BJ (cell line): Measurements from ENCODE around the gene FOLR1. TPM values are rescaled to one million over a fixed set of nuclear protein-coding genes. Genes with fewer than 3 reads are reported as not detected.
A peak's percentile ranks its signal among the peaks of the same experiment; 100 is the strongest.
"Not testable (repeated sequence)": the region's sequence is repeated elsewhere in the genome, so short reads cannot be mapped to it uniquely, and the experiment has no call there.

Experiments
- CTCF ChIA-PET: fragments of 350-600 bp; formaldehyde crosslinking; extraction: SDS; loops from one replicate; lab custom pipeline; 2021; ENCODE audit warnings: antibody characterized with exemption, inconsistent platforms; lab: Yijun Ruan, JAX
- POLR2A ChIA-PET: fragments of 300-600 bp; sonication (Branson Sonifier 250); formaldehyde crosslinking; extraction: SDS; loops from one replicate; lab custom pipeline; 2021; ENCODE audit warnings: antibody characterized with exemption; lab: Charles Lee
- DNase-seq: peaks from one replicate; pipeline ENCODE4 v3.0.0-alpha.2; 2011; ENCODE audit warnings: low read depth
- H3K27me3 ChIP-seq: 2 replicates; pipeline ENCODE4 v1.6.0; 2011; ENCODE audit warnings: low read length; ENCODE audit not compliant: control insufficient read depth, insufficient read depth
- H3K36me3 ChIP-seq: 2 replicates; pipeline ENCODE4 v1.5.1; 2011; ENCODE audit warnings: low read length; ENCODE audit not compliant: control insufficient read depth, insufficient read depth
- H3K4me3 ChIP-seq: 2 replicates; pipeline ENCODE4 v1.5.1; 2011; ENCODE audit warnings: low read depth, mild to moderate bottlenecking, control low read depth, low read length
- polyA plus RNA-seq: library from polyadenylated mRNA; depleted of rRNA; stranded (reverse); fragments of >200 nt; gene quantifications from 2 replicates; pipeline ENCODE4 v1.2.3, GENCODE V29; 2011
- TF ChIP-seq, protein P1 (sequence below): IDR thresholded peaks from 2 replicates; pipeline ENCODE4 v1.5.1; 2011; ENCODE audit warnings: low read depth, mild to moderate bottlenecking, control low read depth, inconsistent platforms, low read length, moderate library complexity; ENCODE audit not compliant: insufficient read depth

The FOLR1 gene
- polyA plus RNA-seq, 1 experiment: 1.2 TPM

DNA sequence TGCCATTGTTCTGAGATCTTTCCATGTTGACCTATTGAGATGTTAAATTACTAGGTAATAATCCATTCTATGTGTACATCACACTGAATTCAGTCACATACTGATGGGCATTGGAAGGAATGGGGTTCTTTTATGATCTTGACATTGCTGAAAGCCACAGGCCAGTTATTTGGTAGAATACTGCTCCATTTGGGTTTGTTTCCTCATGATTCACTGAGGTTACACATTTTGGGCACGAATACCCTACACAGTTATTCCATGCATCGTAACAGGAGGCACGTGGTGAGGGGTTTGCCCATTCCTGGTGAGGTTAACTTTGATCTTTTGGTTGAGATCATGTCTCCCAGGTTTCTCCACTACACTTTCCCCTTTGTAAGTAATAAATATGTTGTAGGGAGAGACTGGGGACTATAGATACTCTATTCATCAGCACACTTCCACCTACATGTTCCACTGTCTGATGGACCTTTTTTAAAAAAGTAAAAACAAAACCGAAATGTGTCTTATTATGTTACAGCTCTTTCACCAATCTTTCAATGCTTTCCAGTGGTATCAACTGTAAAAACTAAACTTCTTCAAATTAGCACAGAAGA is 12.0 kb upstream of the FOLR1 start:
- Histone ChIP-seq H3K27me3 (no peaks in the 10 kb centered on the region), H3K36me3 (no peaks in the 10 kb centered on the region), H3K4me3 (no peak overlapping the region)
- ChIA-PET CTCF (interaction anchor here (0.9 to 8.2 kb wide), 9 partner anchors 10 to 251 kb away, joined by 3 to 79 read pairs (median 4); no protein-coding TSS in a partner anchor), POLR2A (no interaction called here)
- DNase-seq: no peak
- TF ChIP-seq, protein P1, sequence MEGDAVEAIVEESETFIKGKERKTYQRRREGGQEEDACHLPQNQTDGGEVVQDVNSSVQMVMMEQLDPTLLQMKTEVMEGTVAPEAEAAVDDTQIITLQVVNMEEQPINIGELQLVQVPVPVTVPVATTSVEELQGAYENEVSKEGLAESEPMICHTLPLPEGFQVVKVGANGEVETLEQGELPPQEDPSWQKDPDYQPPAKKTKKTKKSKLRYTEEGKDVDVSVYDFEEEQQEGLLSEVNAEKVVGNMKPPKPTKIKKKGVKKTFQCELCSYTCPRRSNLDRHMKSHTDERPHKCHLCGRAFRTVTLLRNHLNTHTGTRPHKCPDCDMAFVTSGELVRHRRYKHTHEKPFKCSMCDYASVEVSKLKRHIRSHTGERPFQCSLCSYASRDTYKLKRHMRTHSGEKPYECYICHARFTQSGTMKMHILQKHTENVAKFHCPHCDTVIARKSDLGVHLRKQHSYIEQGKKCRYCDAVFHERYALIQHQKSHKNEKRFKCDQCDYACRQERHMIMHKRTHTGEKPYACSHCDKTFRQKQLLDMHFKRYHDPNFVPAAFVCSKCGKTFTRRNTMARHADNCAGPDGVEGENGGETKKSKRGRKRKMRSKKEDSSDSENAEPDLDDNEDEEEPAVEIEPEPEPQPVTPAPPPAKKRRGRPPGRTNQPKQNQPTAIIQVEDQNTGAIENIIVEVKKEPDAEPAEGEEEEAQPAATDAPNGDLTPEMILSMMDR: no peak

DNA sequence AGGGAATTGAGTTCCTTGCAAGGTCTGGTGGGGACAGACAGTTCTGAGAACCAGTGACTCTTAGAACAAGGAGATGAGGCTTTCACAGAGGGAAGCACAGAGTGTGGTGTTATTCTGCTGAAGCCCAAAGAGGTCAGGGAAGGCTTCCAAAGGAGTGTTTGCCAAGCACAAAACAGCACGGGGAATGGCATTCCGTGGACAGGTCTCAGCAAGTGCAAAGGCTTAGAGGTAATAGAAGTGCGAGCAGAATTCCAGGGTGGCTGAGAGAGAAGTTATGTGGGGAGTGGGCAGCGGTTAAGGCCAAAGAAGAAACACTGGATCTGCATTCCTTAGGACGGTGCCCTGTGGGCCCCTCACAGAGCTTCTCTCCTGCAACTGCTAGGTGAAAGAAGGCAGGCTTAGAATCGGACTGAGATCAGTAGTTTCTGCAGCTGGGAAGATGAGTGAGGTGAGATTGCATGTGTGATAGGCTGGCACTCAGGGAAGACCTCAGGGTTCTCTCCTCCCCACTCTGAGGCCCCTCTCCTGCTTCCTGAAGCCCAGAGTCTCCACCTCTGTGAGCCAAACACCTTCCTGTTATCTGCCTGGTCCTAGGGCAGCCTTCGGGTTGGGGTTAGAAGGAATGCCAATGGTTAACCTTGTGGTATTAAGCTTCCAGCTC is 10.9 kb upstream of the FOLR1 start:
- H3K36me3 ChIP-seq, H3K4me3 ChIP-seq, H3K27me3 ChIP-seq, POLR2A ChIA-PET, DNase-seq: not testable (repeated sequence)
- CTCF ChIA-PET: interaction anchor here (1.4 to 8.2 kb wide), 6 partner anchors 23 to 203 kb away, joined by 3 to 79 read pairs (median 8); no protein-coding TSS in a partner anchor

DNA sequence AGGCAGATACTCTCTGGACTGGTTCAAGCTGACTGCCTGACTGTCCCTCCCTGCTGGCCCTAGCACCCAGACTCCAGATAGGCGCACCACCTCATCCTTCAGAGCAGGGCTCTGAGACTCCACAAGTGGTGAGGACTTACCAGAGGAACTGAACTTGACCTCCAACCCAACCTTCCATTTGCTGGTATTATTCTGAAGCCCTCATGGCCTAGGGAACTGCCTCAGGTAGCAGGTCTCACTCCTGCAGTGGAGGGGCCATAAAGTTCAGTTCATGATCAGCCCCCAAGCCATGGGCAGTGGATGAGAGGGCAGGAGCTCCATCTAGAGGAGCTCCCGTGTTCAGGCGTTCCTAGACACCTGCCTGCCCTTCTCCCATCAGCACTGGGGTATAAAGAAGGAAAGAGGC is 10.4 kb upstream of the FOLR1 start:
- DNase-seq, H3K27me3 ChIP-seq, H3K4me3 ChIP-seq, POLR2A ChIA-PET, H3K36me3 ChIP-seq: not testable (repeated sequence)
- TF ChIP-seq, protein P1: peak; percentile 45
- CTCF ChIA-PET: interaction anchor here (0.6 to 8.2 kb wide), 9 partner anchors 14 to 203 kb away, joined by 3 to 79 read pairs (median 6); no protein-coding TSS in a partner anchor

DNA sequence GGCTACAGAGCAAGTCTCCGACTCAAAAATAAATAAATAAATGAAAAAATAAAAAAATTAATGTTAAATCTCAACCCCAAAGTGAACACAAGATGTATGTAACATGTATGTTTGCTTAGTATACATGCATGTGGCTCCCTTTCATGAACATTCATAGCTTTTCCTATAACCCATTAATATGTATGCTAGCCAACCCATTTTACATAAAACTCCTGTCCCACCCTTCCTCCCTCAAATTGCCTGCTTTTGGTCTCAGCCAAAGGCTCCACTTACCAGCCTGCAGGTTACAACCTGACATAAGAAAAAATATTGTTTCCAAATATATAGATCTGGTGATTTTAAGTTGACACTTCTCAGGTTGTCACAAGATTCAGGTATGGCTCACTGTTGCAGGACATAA is 3.7 kb upstream of the FOLR1 start:
- Histone ChIP-seq H3K36me3 (no peaks in the 10 kb centered on the region), H3K4me3 (no peak overlapping the region), H3K27me3 (no peaks in the 10 kb centered on the region)
- no peak for DNase-seq
- POLR2A ChIA-PET: no interaction called here
- TF ChIP-seq, protein P1: no peak
- CTCF ChIA-PET: interaction anchor here (1.5 to 1.7 kb wide), 2 partner anchors 163 to 243 kb away, joined by 6 read pairs; no protein-coding TSS in a partner anchor

DNA sequence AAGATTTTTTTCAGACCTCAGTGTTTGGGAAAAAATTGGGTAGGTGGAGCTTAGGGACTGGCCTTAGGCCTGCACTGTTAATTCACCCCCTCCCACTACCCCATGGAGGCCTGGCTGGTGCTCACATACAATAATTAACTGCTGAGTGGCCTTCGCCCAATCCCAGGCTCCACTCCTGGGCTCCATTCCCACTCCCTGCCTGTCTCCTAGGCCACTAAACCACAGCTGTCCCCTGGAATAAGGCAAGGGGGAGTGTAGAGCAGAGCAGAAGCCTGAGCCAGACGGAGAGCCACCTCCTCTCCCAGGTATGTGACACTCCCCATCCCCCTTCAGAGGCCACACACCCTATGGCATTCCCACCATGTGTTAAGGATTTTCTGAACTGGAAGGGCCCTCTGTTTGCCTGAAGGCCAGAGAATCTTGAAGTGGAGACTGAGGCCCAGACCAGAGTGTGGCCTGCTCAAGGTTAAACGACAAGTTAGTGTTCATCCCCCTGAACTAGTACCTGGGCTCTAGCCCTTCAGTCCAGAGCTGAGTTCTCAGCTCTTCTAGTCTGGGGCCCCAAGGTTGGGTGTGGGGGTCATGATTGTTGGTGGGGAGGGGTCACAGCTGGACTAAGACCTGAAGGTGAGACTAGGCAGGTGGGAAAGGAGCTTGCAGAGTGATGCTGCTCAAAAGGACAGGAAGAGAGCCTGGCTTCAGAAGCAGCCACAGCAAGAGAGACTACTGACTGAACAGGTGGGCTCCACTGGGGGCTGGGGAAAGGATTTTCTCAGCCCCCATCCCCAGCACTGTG is 2.3 kb upstream of the FOLR1 start:
- H3K27me3 ChIP-seq: no peaks in the 10 kb centered on the region
- no peak for DNase-seq
- TF ChIP-seq, protein P1: no peak
- ChIA-PET POLR2A (no interaction called here), CTCF (interaction anchor here (1.0 to 1.9 kb wide), 5 partner anchors 10 to 241 kb away, joined by 3 to 5 read pairs (median 4); no protein-coding TSS in a partner anchor)
- no peaks in the 10 kb centered on the region for H3K36me3 ChIP-seq
- no peak overlapping the region for H3K4me3 ChIP-seq
